Naive thymus-derived CD8-positive, alpha-beta T cell (primary cell): Measurements from ENCODE around the gene MEST. TPM values are rescaled to one million over a fixed set of nuclear protein-coding genes. Genes with fewer than 3 reads are reported as not detected.
"Not testable (repeated sequence)": the region's sequence is repeated elsewhere in the genome, so short reads cannot be mapped to it uniquely, and the experiment has no call there.

Experiments
- ATAC-seq, 2 donors: fragments of 150-1000 bp; cut with Tn5 transposase in 1 of 2; sonication (Bioruptor Pico), chemical (Tn5 transposase) in 1 of 2; 1 replicate in 1 of 2; 2 replicates in 1 of 2; pipeline ENCODE4 v1.10.0; 2021; ENCODE audit warnings: mild to moderate bottlenecking in 2 of 2, moderate library complexity in 2 of 2
- POLR2A ChIA-PET: fragments of 350-600 bp; sonication (Branson Sonifier 250); formaldehyde crosslinking; loops from one replicate; lab custom pipeline; 2021; ENCODE audit warnings: antibody characterized with exemption; lab: Charles Lee
- DNase-seq, 10 donors: peaks; one replicate each; pipeline versions ENCODE4 v3.0.0 to v3.0.0-alpha.2; 2020 to 2022
- H3K27ac Mint-ChIP-seq, 10 donors: one replicate each; pipeline ENCODE4 v1.8.0; 2020 to 2022; ENCODE audit warnings: mild to moderate bottlenecking in 10 of 10, mixed read lengths in 10 of 10, moderate library complexity in 4 of 10, inconsistent platforms in 1 of 10
- H3K27me3 Mint-ChIP-seq, 5 donors: one replicate each; pipeline ENCODE4 v1.8.0; 2021 to 2022; ENCODE audit warnings: mixed read lengths in 5 of 5
- H3K36me3 Mint-ChIP-seq, 3 donors: one replicate each; pipeline ENCODE4 v1.8.0; 2020 to 2022; ENCODE audit warnings: mixed read lengths in 3 of 3, mild to moderate bottlenecking in 2 of 3, inconsistent platforms in 1 of 3
- H3K4me1 Mint-ChIP-seq, 4 donors: one replicate each; pipeline ENCODE4 v1.8.0; 2021 to 2022; ENCODE audit warnings: mixed read lengths in 4 of 4
- H3K4me3 Mint-ChIP-seq, 10 donors: one replicate each; pipeline ENCODE4 v1.8.0; 2020 to 2022; ENCODE audit warnings: mild to moderate bottlenecking in 10 of 10, mixed read lengths in 10 of 10, moderate library complexity in 6 of 10, inconsistent platforms in 1 of 10
- H3K9me3 Mint-ChIP-seq, 9 donors: one replicate each; pipeline ENCODE4 v1.8.0; 2020 to 2022; ENCODE audit warnings: mixed read lengths in 9 of 9, mild to moderate bottlenecking in 3 of 9, inconsistent platforms in 1 of 9, moderate library complexity in 1 of 9
- polyA plus RNA-seq, 3 donors: library from polyadenylated mRNA; unstranded; fragments of 300-500 nt; fragmentation: Illumina TruSeq; gene quantifications; one replicate each; pipeline ENCODE4 v1.2.3, GENCODE V29; 2021
- total RNA-seq, 8 experiments: library from RNA in 2 of 8; stranded (reverse) in 2 of 8; gene quantifications; one replicate each; pipeline ENCODE4 v1.2.3 and lab custom pipeline; 2021 to 2026

MEST gene, protein sequence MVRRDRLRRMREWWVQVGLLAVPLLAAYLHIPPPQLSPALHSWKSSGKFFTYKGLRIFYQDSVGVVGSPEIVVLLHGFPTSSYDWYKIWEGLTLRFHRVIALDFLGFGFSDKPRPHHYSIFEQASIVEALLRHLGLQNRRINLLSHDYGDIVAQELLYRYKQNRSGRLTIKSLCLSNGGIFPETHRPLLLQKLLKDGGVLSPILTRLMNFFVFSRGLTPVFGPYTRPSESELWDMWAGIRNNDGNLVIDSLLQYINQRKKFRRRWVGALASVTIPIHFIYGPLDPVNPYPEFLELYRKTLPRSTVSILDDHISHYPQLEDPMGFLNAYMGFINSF
- total RNA-seq, result 10 to 100 TPM; 15.9 to 16.1 TPM
- polyA plus RNA-seq, result 10 to 100 TPM; 27.6 to 57.4 (median 44.6) TPM
- total RNA-seq (lab: John Stamatoyannopoulos, UW), result 11.6 to 25.8 (median 17.9) reads per million in 6 experiments

DNA sequence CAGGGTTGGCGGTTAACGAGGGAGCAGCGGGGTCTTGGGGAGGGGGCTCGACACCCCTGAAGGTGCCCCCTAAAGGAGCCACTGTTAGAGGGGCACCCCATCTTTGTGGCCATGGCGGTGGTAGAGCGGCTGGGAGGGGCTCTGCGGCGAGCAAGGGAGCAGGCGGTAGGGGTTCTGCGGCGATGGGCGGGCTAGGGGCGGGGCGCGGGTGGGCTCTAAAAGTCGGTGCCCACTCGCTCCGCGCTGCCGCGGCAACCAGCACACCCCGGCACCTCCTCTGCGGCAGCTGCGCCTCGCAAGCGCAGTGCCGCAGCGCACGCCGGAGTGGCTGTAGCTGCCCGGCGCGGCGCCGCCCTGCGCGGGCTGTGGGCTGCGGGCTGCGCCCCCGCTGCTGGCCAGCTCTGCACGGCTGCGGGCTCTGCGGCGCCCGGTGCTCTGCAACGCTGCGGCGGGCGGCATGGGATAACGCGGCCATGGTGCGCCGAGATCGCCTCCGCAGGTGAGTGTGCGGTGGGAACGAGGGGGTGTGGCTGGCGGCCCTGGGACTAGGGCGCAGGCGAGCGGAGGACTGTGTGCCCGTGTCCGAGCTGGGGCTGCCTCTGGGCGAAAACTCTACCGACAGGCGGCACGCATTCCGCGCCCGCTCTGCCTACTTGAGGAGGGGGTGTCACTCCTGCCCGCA is at the start of gene MEST:
TSS of gene MEST (plus strand) at position 245 of the 682 bp plus-strand sequence. CDS start at position 474, 229 bp downstream.
- peak within 1 kb of the TSS in 7 of 10 donors; percentile 40 to 85 (median 56) for H3K27ac Mint-ChIP-seq
- DNase-seq (peak in 7 of 10 donors; percentile 27 to 64 (median 41)), ATAC-seq (peak; percentile 72 to 77)
- peak within 1 kb of the TSS; percentile 76 to 91 (median 83) for H3K4me3 Mint-ChIP-seq
- H3K27me3 Mint-ChIP-seq, result peaks cover 0 to 20% (median 0%) of the 10 kb centered on the region in 5 donors
- POLR2A ChIA-PET, result no interaction called here
- peaks cover 25 to 40% (median 33%) of the 10 kb centered on the region in 4 donors for H3K4me1 Mint-ChIP-seq
- H3K36me3 Mint-ChIP-seq, result peaks cover 0 to 15% (median 0%) of the 10 kb centered on the region in 3 donors
- peaks cover 0 to 2% (median 0%) of the 10 kb centered on the region in 9 donors for H3K9me3 Mint-ChIP-seq

DNA sequence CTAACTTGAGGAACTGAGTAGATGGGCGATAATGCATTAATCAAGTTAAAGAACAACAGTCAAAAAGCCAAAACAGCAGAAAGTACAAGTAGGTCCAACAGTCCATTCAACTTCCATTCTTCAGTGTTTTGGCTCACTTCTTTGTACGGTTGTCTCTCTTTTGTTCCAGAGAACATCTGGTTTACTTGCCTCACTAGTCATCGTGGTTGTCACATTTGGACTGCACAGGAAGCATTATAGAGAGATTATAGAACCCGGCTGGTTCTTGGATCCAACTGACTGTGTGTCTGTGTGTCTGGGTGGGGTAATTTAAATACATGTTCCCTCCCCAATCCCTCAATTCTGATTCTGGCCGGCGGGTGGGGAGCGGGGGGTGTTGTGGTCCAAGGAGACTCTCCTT is 49.3 kb upstream of the MEST start:
- DNase-seq (no peak), ATAC-seq (no peak)
- peak overlapping the region in 3 of 10 donors; percentile 5 to 99 (median 44) for H3K4me3 Mint-ChIP-seq
- POLR2A ChIA-PET, result interaction anchor here (2.8 kb wide), 1 partner anchor 15 kb away, joined by 11 read pairs; no protein-coding TSS in a partner anchor
- peaks cover 0 to 5% (median 2%) of the 10 kb centered on the region in 9 donors for H3K9me3 Mint-ChIP-seq
- peaks cover 0 to 6% (median 2%) of the 10 kb centered on the region in 3 donors for H3K36me3 Mint-ChIP-seq
- no peaks in the 10 kb centered on the region for H3K27me3 Mint-ChIP-seq
- peaks cover 26 to 56% (median 39%) of the 10 kb centered on the region in 4 donors for H3K4me1 Mint-ChIP-seq
- H3K27ac Mint-ChIP-seq, result peak overlapping the region in 2 of 10 donors; percentile 40 to 97

DNA sequence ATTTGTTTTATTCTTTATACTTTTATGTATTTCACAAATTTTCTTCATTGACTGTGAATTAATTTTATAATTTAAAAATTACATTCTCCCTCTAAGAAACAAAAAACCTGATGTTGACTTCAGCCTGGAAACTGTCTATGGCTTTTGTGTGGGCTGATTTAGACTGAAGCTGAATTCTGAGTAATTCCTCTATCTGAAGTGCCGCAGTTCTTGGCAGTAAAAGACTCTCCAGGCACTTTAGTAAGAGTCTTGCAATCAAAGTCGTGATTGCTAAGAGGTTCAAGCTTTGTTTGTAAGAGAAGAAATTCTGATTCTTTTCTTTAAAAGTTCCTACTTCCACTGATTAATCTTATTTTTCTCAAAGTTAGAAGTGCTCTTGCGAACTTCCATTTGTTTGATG is 47.7 kb upstream of the MEST start:
- peaks cover 20 to 41% (median 32%) of the 10 kb centered on the region in 4 donors for H3K4me1 Mint-ChIP-seq
- H3K27ac Mint-ChIP-seq, result peak overlapping the region in 5 of 10 donors; percentile 2 to 80 (median 76)
- DNase-seq, result no peak
- peaks cover 0 to 13% (median 7%) of the 10 kb centered on the region in 9 donors for H3K9me3 Mint-ChIP-seq
- peaks cover 2 to 7% (median 5%) of the 10 kb centered on the region in 3 donors for H3K36me3 Mint-ChIP-seq
- peaks cover 0 to 2% (median 0%) of the 10 kb centered on the region in 5 donors for H3K27me3 Mint-ChIP-seq
- POLR2A ChIA-PET, result no interaction called here
- ATAC-seq, result no peak
- peak overlapping the region in 3 of 10 donors; percentile 5 to 24 (median 18) for H3K4me3 Mint-ChIP-seq

DNA sequence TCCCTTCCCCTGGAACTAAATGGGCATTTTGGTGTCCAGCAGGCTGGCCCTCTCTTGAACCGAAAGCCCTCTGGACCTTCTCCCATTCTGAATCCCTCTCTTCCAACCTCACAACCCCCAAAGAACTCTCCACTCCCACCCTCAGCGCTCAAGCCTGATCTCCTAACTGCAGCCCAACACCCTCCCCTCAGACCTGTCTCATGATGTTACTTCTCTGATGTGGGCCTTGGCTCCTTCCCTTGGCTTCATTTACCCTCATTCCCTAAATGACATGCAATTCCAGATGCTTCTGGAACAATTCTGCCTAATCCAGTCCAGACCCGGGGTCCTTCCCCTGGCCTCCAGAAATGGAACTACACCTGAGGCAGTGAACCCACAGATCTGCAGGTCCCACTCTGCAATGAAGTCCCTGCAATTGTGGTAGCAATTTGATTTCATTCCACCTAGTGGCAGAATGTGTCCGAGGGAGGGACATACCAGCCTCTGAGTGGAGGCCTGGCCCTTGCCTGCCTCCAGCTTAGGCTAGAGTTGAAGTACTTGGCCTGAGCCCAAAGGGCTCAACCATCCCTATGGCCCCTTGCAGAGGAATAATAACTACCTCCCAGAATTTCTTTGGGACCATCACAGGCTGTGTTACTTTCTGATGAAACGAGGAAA is 47.0 kb upstream of the MEST start:
- Mint-ChIP-seq H3K27me3 (peaks cover 0 to 2% (median 0%) of the 10 kb centered on the region in 5 donors), H3K36me3 (peaks cover 2 to 7% (median 5%) of the 10 kb centered on the region in 3 donors), H3K4me3 (peak overlapping the region in 5 of 10 donors; percentile 5 to 30 (median 23)), H3K9me3 (peaks cover 0 to 13% (median 7%) of the 10 kb centered on the region in 9 donors), H3K27ac (peak overlapping the region in 6 of 10 donors; percentile 2 to 80 (median 71)), H3K4me1 (peaks cover 15 to 36% (median 26%) of the 10 kb centered on the region in 4 donors)
- ATAC-seq (no peak), DNase-seq (no peak)
- POLR2A ChIA-PET, result no interaction called here

DNA sequence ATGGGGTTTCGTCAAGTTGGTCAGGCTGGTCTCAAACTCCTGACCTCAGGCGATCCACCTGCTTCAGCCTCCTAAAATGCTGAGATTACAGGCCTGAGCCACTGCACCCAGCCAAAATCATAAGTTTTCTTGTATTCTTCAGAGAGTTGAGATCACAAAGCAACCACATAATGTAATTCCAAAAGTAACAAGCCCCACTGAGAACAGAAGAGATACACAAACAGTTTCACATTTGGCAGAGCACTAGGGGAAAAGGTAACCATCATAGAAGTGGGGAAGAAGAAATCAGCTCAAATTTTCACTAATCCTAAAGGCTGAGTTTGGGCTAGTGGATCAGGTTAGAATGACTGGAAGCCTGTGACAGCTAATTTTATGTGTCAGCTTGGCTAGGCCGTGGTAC is 45.6 kb upstream of the MEST start:
- POLR2A ChIA-PET, result no interaction called here
- no peak for DNase-seq
- ATAC-seq, result no peak
- Mint-ChIP-seq H3K36me3 (peaks cover 0 to 6% (median 5%) of the 10 kb centered on the region in 3 donors), H3K9me3 (peaks cover 0 to 13% (median 7%) of the 10 kb centered on the region in 9 donors), H3K4me1 (peaks cover 6 to 25% (median 15%) of the 10 kb centered on the region in 4 donors), H3K27me3 (peaks cover 0 to 2% (median 0%) of the 10 kb centered on the region in 5 donors), H3K27ac (peak overlapping the region in 3 of 10 donors; percentile 46 to 84 (median 53)), H3K4me3 (no peak overlapping the region)

DNA sequence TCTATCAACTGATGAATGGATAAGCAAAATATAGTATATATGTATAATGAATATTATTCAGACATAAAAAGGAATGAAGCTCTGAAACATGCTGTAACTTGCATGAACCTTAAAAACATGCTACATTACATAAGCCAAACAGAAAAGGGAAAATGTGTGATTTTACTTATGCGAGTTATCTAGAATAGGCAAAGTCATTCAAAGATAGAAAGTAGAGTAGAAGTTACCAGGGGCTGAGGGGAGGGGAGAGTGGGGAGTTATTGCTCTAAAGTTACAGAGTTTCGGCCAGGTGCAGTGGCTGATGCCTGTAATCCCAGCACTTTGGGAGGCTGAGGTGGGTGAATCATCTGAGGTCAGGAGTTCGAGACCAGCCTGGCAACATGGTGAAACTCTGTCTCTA is 40.5 kb upstream of the MEST start:
- Mint-ChIP-seq H3K4me1 (peaks cover 7 to 26% (median 14%) of the 10 kb centered on the region in 4 donors), H3K9me3 (peaks cover 0 to 13% (median 7%) of the 10 kb centered on the region in 9 donors)
- POLR2A ChIA-PET, result interaction anchor here (0.7 to 2.0 kb wide), 2 partner anchors 10 to 53 kb away, joined by 3 to 4 read pairs; no protein-coding TSS in a partner anchor
- not testable (repeated sequence) for DNase-seq, H3K36me3 Mint-ChIP-seq, H3K27ac Mint-ChIP-seq, H3K27me3 Mint-ChIP-seq, H3K4me3 Mint-ChIP-seq, ATAC-seq

DNA sequence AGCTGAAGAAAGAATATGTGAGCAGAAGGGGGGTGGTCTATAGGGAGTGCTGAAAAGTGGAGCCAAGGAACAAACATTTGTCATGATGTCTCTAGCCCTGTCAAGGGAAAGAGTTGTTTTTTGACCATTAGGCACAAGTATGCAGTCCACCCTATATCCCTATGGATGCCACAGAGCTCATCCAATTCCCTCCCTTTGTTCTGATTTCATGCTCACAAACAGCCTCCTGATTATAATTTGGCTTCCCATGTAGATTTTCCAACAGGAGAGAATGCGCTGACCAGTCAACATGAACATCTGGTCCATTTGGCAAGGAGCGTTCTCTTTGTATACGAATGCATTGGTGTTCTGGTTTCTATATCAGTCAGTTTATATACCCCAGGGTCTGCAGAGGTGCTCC is 38.9 kb upstream of the MEST start:
- Mint-ChIP-seq H3K4me3 (no peak overlapping the region), H3K36me3 (peaks cover 0 to 6% (median 5%) of the 10 kb centered on the region in 3 donors), H3K9me3 (peaks cover 0 to 8% (median 4%) of the 10 kb centered on the region in 9 donors), H3K4me1 (peaks cover 7 to 27% (median 13%) of the 10 kb centered on the region in 4 donors), H3K27ac (no peak overlapping the region), H3K27me3 (peaks cover 0 to 2% (median 0%) of the 10 kb centered on the region in 5 donors)
- DNase-seq (no peak), ATAC-seq (no peak)
- POLR2A ChIA-PET, result interaction anchor here (0.7 kb wide), 1 partner anchor 12 kb away, joined by 4 read pairs; no protein-coding TSS in a partner anchor

DNA sequence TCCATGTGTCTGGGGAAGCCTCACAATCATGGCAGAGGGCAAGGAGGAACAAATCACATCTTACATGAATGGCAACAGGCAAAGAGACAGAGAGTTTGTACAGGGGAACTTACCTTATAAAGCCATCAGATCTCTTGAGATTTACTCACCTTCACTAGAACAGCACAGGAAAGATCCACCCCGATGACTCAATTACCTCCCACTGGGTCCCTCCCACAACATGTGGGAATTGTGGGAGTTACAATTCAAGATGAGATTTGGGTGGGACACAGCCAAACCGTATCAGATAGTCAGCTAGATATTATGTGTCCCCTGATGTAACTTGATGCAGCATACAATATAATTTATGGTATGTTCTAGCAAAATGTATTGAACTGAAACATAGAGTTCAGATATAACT is 36.9 kb upstream of the MEST start:
- peaks cover 16 to 40% (median 20%) of the 10 kb centered on the region in 4 donors for H3K4me1 Mint-ChIP-seq
- H3K36me3 Mint-ChIP-seq, result peaks cover 0 to 14% (median 12%) of the 10 kb centered on the region in 3 donors
- H3K27me3 Mint-ChIP-seq, result no peaks in the 10 kb centered on the region
- DNase-seq, result no peak
- POLR2A ChIA-PET, result interaction anchor here (0.6 to 0.8 kb wide), 2 partner anchors 14 to 143 kb away, joined by 3 read pairs; partner anchors contain the start of gene CEP41
- no peak for ATAC-seq
- H3K4me3 Mint-ChIP-seq, result no peak overlapping the region
- H3K9me3 Mint-ChIP-seq, result peaks cover 0 to 18% (median 10%) of the 10 kb centered on the region in 9 donors
- no peak overlapping the region for H3K27ac Mint-ChIP-seq

DNA sequence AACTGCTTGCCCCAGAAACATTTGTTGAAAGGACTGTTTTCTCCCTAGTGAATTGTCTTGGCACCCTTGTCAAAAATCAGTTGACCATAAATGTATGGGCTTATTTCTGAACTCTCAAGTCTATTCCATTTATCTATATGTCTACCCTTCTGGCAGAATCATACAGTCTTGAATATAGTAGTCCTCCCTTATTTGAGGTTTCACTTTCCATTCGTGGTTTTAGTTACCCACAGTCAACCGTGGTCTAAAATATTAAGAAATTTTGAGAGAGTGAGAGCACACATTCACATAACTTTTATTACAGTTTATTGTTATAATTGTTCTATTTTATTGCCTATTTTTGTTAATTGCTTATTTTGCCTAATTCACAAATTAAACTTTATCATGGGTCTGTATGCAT is 33.6 kb upstream of the MEST start:
- Mint-ChIP-seq H3K4me1 (peaks cover 18 to 49% (median 23%) of the 10 kb centered on the region in 4 donors), H3K36me3 (peaks cover 0 to 18% (median 12%) of the 10 kb centered on the region in 3 donors), H3K9me3 (peaks cover 0 to 22% (median 10%) of the 10 kb centered on the region in 9 donors), H3K27ac (peak overlapping the region; percentile 24 to 89 (median 82)), H3K27me3 (no peaks in the 10 kb centered on the region), H3K4me3 (peak overlapping the region; percentile 54 to 76 (median 71))
- peak in 3 of 10 donors; percentile 15 to 39 (median 31) for DNase-seq
- POLR2A ChIA-PET, result interaction anchor here (1.4 to 3.5 kb wide), 3 partner anchors 17 to 64 kb away, joined by 3 to 11 read pairs (median 3); partner anchors contain the start of gene CEP41
- peak; percentile 75 to 86 for ATAC-seq

DNA sequence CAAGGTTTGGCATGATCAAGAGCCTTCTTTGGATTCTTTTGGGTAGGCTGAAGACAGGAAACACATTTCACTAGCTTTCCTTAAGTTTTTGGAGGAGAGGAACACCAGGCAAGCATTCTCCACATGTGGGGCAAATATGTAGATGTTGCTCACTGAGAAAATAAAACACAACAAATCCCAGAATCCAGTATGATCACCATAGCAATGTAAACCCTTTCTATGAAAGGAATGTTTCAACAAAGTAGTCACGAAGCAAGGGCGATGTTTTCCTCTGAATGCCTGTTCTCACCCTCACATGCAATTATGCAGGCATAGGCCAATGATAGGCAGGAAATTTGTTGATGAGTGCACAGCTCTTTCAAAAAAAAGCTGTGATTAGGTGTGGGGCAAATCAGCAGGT is 30.6 kb upstream of the MEST start:
- POLR2A ChIA-PET, result interaction anchor here (0.8 kb wide), 1 partner anchor 12 kb away, joined by 3 read pairs; no protein-coding TSS in a partner anchor
- peak overlapping the region in 1 of 10 donors; percentile 48 for H3K27ac Mint-ChIP-seq
- no peak overlapping the region for H3K4me3 Mint-ChIP-seq
- H3K36me3 Mint-ChIP-seq, result peaks cover 0 to 18% (median 12%) of the 10 kb centered on the region in 3 donors
- no peaks in the 10 kb centered on the region for H3K27me3 Mint-ChIP-seq
- DNase-seq, result no peak
- no peak for ATAC-seq
- peaks cover 0 to 22% (median 10%) of the 10 kb centered on the region in 9 donors for H3K9me3 Mint-ChIP-seq
- peaks cover 5 to 37% (median 19%) of the 10 kb centered on the region in 4 donors for H3K4me1 Mint-ChIP-seq
